H9 (cell line): ENCODE results near the gene TSC1. TPM values are rescaled to one million over a fixed set of nuclear protein-coding genes. Genes with fewer than 3 reads are reported as not detected.

Source experiments
- DNase-seq: peaks from one replicate; pipeline ENCODE4 v3.0.0-alpha.2; 2017
- H2AFZ ChIP-seq: one replicate; pipeline ENCODE4 v1.6.1; 2013; ENCODE audit warnings: mild to moderate bottlenecking, low read length, control low read depth, moderate library complexity
- H2AK5ac ChIP-seq: 2 replicates; pipeline ENCODE4 v1.6.1; 2013; ENCODE audit warnings: low read length, control low read depth, mixed read lengths; ENCODE audit not compliant: insufficient read length
- H2BK120ac ChIP-seq: one replicate; pipeline ENCODE4 v1.6.1; 2013; ENCODE audit warnings: low read depth, mild to moderate bottlenecking, low read length, control low read depth, inconsistent platforms; ENCODE audit not compliant: poor library complexity, severe bottlenecking
- H2BK12ac ChIP-seq: 2 replicates; pipeline ENCODE4 v1.6.1; 2013; ENCODE audit warnings: low read length, control low read depth, mixed read lengths, low read depth; ENCODE audit not compliant: insufficient read length
- H2BK15ac ChIP-seq: 2 replicates; pipeline ENCODE4 v1.6.1; 2013; ENCODE audit warnings: low read depth, low read length, control low read depth
- H2BK20ac ChIP-seq: one replicate; pipeline ENCODE4 v1.6.1; 2013; ENCODE audit warnings: low read depth, mild to moderate bottlenecking, low read length, control low read depth, inconsistent platforms; ENCODE audit not compliant: poor library complexity, severe bottlenecking
- H2BK5ac ChIP-seq: 2 replicates; pipeline ENCODE4 v1.6.1; 2013; ENCODE audit warnings: low read length, control low read depth, mixed read lengths; ENCODE audit not compliant: insufficient read length
- H3K14ac ChIP-seq: 2 replicates; pipeline ENCODE4 v1.6.1; 2013; ENCODE audit warnings: low read length, control low read depth; ENCODE audit not compliant: insufficient read depth
- H3K18ac ChIP-seq: 2 replicates; pipeline ENCODE4 v1.6.1; 2013; ENCODE audit warnings: low read depth, mild to moderate bottlenecking, mixed read lengths, low read length, control low read depth; ENCODE audit not compliant: insufficient read length
- H3K23ac ChIP-seq: 2 replicates; pipeline ENCODE4 v1.6.1; 2013; ENCODE audit warnings: low read length, control low read depth, mixed read lengths, low read depth; ENCODE audit not compliant: insufficient read length
- H3K23me2 ChIP-seq: 2 replicates; pipeline ENCODE4 v1.6.1; 2013; ENCODE audit warnings: low read depth, mild to moderate bottlenecking, mixed read lengths, low read length, control low read depth; ENCODE audit not compliant: insufficient read length, poor library complexity, severe bottlenecking
- H3K27ac ChIP-seq: 2 replicates; pipeline ENCODE4 v1.5.1; 2013; ENCODE audit warnings: low read length, control low read depth, mixed read lengths, low read depth; ENCODE audit not compliant: insufficient read length
- H3K27me3 ChIP-seq: 2 replicates; pipeline ENCODE4 v1.6.1; 2013; ENCODE audit warnings: low read length, control low read depth, inconsistent platforms; ENCODE audit not compliant: insufficient read depth
- H3K4ac ChIP-seq: 2 replicates; pipeline ENCODE4 v1.6.1; 2013; ENCODE audit warnings: low read depth, mild to moderate bottlenecking, control low read depth, inconsistent platforms, low read length, moderate library complexity
- H3K4me1 ChIP-seq: 2 replicates; pipeline ENCODE4 v1.6.1; 2013; ENCODE audit warnings: low read length, control low read depth, inconsistent platforms; ENCODE audit not compliant: insufficient read depth
- H3K4me2 ChIP-seq: 2 replicates; pipeline ENCODE4 v1.6.1; 2013; ENCODE audit warnings: low read length, control low read depth, mixed read lengths; ENCODE audit not compliant: insufficient read length, insufficient read depth
- H3K56ac ChIP-seq: 2 replicates; pipeline ENCODE4 v1.6.1; 2013; ENCODE audit warnings: low read depth, mild to moderate bottlenecking, mixed read lengths, low read length, control low read depth; ENCODE audit not compliant: insufficient read length
- H3K79me1 ChIP-seq: 2 replicates; pipeline ENCODE4 v1.6.1; 2013; ENCODE audit warnings: low read depth, mild to moderate bottlenecking, moderate library complexity, low read length, control low read depth, inconsistent platforms; ENCODE audit not compliant: insufficient read depth, poor library complexity, severe bottlenecking
- H3K79me2 ChIP-seq: 2 replicates; pipeline ENCODE4 v1.6.1; 2013; ENCODE audit warnings: low read length, control low read depth, inconsistent platforms; ENCODE audit not compliant: insufficient read depth
- H3K9ac ChIP-seq: 2 replicates; pipeline ENCODE4 v1.6.1; 2013; ENCODE audit warnings: low read length, control low read depth, mixed read lengths; ENCODE audit not compliant: insufficient read length; ENCODE audit errors: extremely low read depth
- H3K9me3 ChIP-seq: one replicate; pipeline ENCODE4 v1.6.1; 2013; ENCODE audit warnings: low read depth, low read length, inconsistent platforms; ENCODE audit not compliant: control insufficient read depth
- H3T11ph ChIP-seq: one replicate; pipeline ENCODE4 v1.6.1; 2013; ENCODE audit warnings: mild to moderate bottlenecking, low read length, control low read depth, inconsistent platforms
- H4K20me1 ChIP-seq: one replicate; pipeline ENCODE4 v1.6.1; 2013; ENCODE audit not compliant: control insufficient read depth, insufficient read length, insufficient read depth
- H4K5ac ChIP-seq: 2 replicates; pipeline ENCODE4 v1.6.1; 2013; ENCODE audit warnings: low read depth, mild to moderate bottlenecking, mixed read lengths, low read length, control low read depth; ENCODE audit not compliant: insufficient read length
- H4K8ac ChIP-seq: replicated peaks from 2 replicates; pipeline ENCODE4 v1.6.1; 2013; ENCODE audit warnings: low read length, control low read depth, mixed read lengths, low read depth; ENCODE audit not compliant: insufficient read length
- H4K91ac ChIP-seq: 2 replicates; pipeline ENCODE4 v1.6.1; 2013; ENCODE audit warnings: low read depth, mild to moderate bottlenecking, moderate library complexity, mixed read lengths, low read length, control low read depth; ENCODE audit not compliant: insufficient read length
- H3K27ac Mint-ChIP-seq, 3 experiments: 2 replicates in 2 of 3; 3 replicates in 1 of 3; pipeline ENCODE4 v1.8.0; 2020 to 2021; ENCODE audit warnings: mixed read lengths in 3 of 3, mild to moderate bottlenecking in 1 of 3, moderate library complexity in 1 of 3
- H3K27me3 Mint-ChIP-seq: 2 replicates; pipeline ENCODE4 v1.8.0; 2021; ENCODE audit warnings: low read depth, mild to moderate bottlenecking, moderate library complexity, mixed read lengths
- H3K36me3 Mint-ChIP-seq, 3 experiments: 2 replicates in 2 of 3; 3 replicates in 1 of 3; pipeline ENCODE4 v1.8.0; 2020 to 2021; ENCODE audit warnings: low read depth in 3 of 3, mixed read lengths in 3 of 3; ENCODE audit not compliant: insufficient read depth in 1 of 3
- H3K4me1 Mint-ChIP-seq, 2 experiments: 2 replicates each; pipeline ENCODE4 v1.8.0; 2020; ENCODE audit warnings: mixed read lengths in 2 of 2
- H3K4me3 Mint-ChIP-seq, 2 experiments: 2 replicates in 1 of 2; 3 replicates in 1 of 2; pipeline ENCODE4 v1.8.0; 2020 to 2021; ENCODE audit warnings: mild to moderate bottlenecking in 2 of 2, mixed read lengths in 2 of 2, moderate library complexity in 1 of 2
- H3K9me3 Mint-ChIP-seq, 2 experiments: 2 replicates in 1 of 2; 3 replicates in 1 of 2; pipeline ENCODE4 v1.8.0; 2020; ENCODE audit warnings: mild to moderate bottlenecking in 2 of 2, mixed read lengths in 2 of 2, moderate library complexity in 1 of 2
- CTCF ChIP-seq: fragments of 200-600 bp; sonication (generic); conservative IDR thresholded peaks from 3 replicates; pipeline ENCODE4 v1.8.0; 2021; ENCODE audit warnings: antibody characterized with exemption, mild to moderate bottlenecking
- WGBS: extraction: QIAGEN DNeasy Blood & Tissue Kit; methylation state at CpG from one replicate; pipeline ENCODE4 v1.1.7; 2013; ENCODE audit warnings: missing lambda C conversion rate, low lambda C conversion rate, mixed read lengths; ENCODE audit not compliant: insufficient read length; ENCODE audit errors: extremely low coverage; 5-methylcytosine and 5-hydroxymethylcytosine counted together
- total RNA-seq: library from RNA; stranded (reverse); gene quantifications from 2 replicates; pipeline ENCODE4 v1.2.1, GENCODE V29; 2021

TSC1 gene
- total RNA-seq, 1 experiment from 2014 or later: 32.7 TPM

- H2BK120ac ChIP-seq: no peak within 1 kb of the TSS
- no peak within 1 kb of the TSS for H3K56ac ChIP-seq
- Mint-ChIP-seq H3K4me3 (peak within 1 kb of the TSS; percentile 74 to 86), H3K27ac (no peak within 1 kb of the TSS), H3K4me1 (peaks cover 0 to 3% of the 10 kb centered on the region in 2 experiments; a peak in 1 of 4 replicates), H3K36me3 (no peaks in the 10 kb centered on the region; a peak in 1 of 7 replicates), H3K27me3 (peaks cover 51% of the 10 kb centered on the region), H3K9me3 (no peaks in the 10 kb centered on the region)
- H3K23ac ChIP-seq: no peak within 1 kb of the TSS
- H3K14ac ChIP-seq: no peak within 1 kb of the TSS
- H2BK12ac ChIP-seq: no peak within 1 kb of the TSS
- no peak within 1 kb of the TSS for H4K5ac ChIP-seq
- H3K4me2 ChIP-seq: peak within 1 kb of the TSS; percentile 45
- no peak within 1 kb of the TSS for H4K91ac ChIP-seq
- H4K8ac ChIP-seq: no peak within 1 kb of the TSS
- no peaks in the 10 kb centered on the region for H3K79me2 ChIP-seq
- H3K4ac ChIP-seq: no peak within 1 kb of the TSS
- no peak within 1 kb of the TSS for H2BK20ac ChIP-seq
- H3K27ac ChIP-seq: no peak within 1 kb of the TSS
- H2AK5ac ChIP-seq: no peak within 1 kb of the TSS
- no peaks in the 10 kb centered on the region for H3K9me3 ChIP-seq
- H2BK5ac ChIP-seq: no peak within 1 kb of the TSS
- no peak within 1 kb of the TSS for H3T11ph ChIP-seq
- H3K79me1 ChIP-seq: no peaks in the 10 kb centered on the region
- H2AFZ ChIP-seq: no peak within 1 kb of the TSS
- no peaks in the 10 kb centered on the region for H4K20me1 ChIP-seq
- H3K23me2 ChIP-seq: peaks cover 4% of the 10 kb centered on the region
- H3K18ac ChIP-seq: no peak within 1 kb of the TSS
- H3K4me1 ChIP-seq: no peaks in the 10 kb centered on the region
- H2BK15ac ChIP-seq: no peak within 1 kb of the TSS
- no peak within 1 kb of the TSS for H3K9ac ChIP-seq
- H3K27me3 ChIP-seq: no peaks in the 10 kb centered on the region
- no CpG with 5 or more reads among the region's 89 CpGs for WGBS
- no peak for TF ChIP-seq CTCF
- DNase-seq: peak; percentile 78
Observed at GRCh38 chr9:132877824-132878694, 66.4 kb downstream of the TSC1 start, which contains the start of gene AK8. Gene AK8 (minus strand): TSS chr9:132878284. CDS start chr9:132878255, 29 bp downstream.
